Peyer's patch (tissue), 4 donors: Measurements from ENCODE around the gene LENEP.

Experiments
- CTCF ChIP-seq, 6 experiments: fragments of 450-650 bp in 4 of 6; fragments of 200-600 bp in 2 of 6; sonication (generic) in 1 of 6; IDR thresholded peaks; one replicate each; pipeline ENCODE4 v1.5.1; 2017 to 2019; ENCODE audit warnings: antibody characterized with exemption in 6 of 6, mild to moderate bottlenecking in 3 of 6, moderate library complexity in 1 of 6
- POLR2A ChIP-seq, 2 donors: fragments of 450-650 bp; IDR thresholded peaks; one replicate each; pipeline ENCODE4 v1.5.1; 2017; ENCODE audit warnings: antibody characterized with exemption in 2 of 2, mild to moderate bottlenecking in 2 of 2, moderate library complexity in 2 of 2

GRCh38 chr1:155009221-155009711 is 15.9 kb downstream of the LENEP start:
- no peak for TF ChIP-seq POLR2A (IDR thresholded peaks at IDR 0.05)
- TF ChIP-seq CTCF (IDR thresholded peaks at IDR 0.05), result no peak
